HG03095 (cell line): ENCODE measurements around the gene DPF3.
"Not testable (repeated sequence)": the region's sequence is repeated elsewhere in the genome, so short reads cannot be mapped to it uniquely, and the experiment has no call there.

Experiments
- ATAC-seq: cut with Tn5 transposase; IDR thresholded peaks from one replicate; pipeline ENCODE4 v1.9.1; 2021; ENCODE audit warnings: moderate library complexity; ENCODE audit not compliant: unreplicated experiment

Gene DPF3

GRCh38 chr14:72881543-72881942 lies 12.4 kb downstream of the DPF3 start:
- no peak for ATAC-seq

- no peak for ATAC-seq
Measured at GRCh38 chr14:72880820-72881219, 13.1 kb downstream of the DPF3 start.

DNA sequence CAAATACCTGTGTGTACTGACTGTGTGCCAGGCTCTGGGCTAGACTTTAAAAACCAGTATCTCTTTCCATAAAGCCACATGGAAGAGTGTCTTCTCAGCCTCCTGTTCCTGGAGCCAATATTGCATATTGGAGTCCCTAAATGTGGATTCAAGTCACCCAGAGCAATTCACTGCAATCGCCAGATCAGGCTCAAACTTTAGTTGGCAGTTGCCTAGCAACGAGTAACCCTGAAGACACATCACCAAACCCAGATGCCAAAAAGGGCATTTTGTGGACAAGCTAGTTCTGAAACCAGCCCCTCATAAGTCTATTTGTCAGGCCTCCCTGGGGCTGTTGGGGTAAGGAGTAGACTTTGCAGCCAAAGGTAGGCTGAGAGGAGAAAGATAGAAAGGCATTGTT lies 13.7 kb downstream of the DPF3 start:
- ATAC-seq: no peak

GRCh38 chr14:72879431-72879830 lies 14.5 kb downstream of the DPF3 start:
- ATAC-seq: no peak

DNA sequence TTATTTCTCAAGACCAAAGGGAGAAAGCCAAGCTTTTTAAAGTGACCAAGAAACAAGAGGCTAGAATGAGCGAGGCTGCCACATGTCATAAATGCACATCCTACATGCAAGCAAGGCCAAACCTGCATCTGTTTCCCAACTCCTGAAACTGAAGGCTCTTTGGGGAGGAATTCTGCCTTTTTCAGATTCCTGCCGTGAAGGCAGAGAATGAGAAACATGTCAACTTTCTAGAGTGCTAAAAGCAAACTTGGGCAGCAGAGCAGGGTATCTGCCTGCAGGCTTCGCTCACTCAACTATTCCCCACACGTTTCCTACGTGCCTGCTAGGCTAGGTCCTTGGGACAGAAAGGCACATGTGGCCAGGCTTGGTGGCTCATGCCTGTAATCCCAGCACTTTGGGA lies 15.2 kb downstream of the DPF3 start:
- no peak for ATAC-seq

DNA sequence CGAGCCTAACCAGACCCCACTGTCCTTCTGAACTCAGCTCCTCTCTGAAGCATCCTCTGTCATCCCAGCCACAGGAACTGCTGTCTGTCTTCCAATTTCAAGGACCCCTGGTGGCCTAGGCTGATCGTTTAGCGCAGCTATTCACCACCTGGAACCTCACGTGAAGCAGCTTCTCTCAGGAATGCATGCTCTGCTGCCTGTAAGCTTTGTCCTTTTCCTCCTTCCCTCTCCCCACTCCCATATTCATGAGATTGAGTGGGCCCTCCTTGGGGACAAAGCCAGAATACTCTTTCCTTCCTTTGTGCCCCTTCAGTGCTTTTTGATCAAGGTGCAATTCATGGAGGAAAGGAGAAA lies 17.2 kb downstream of the DPF3 start:
- no peak for ATAC-seq

GRCh38 chr14:72876005-72876709 lies 17.7 kb downstream of the DPF3 start:
- ATAC-seq: no peak

- ATAC-seq: not testable (repeated sequence)
Measured at GRCh38 chr14:72870878-72871277, 23.0 kb downstream of the DPF3 start.

DNA sequence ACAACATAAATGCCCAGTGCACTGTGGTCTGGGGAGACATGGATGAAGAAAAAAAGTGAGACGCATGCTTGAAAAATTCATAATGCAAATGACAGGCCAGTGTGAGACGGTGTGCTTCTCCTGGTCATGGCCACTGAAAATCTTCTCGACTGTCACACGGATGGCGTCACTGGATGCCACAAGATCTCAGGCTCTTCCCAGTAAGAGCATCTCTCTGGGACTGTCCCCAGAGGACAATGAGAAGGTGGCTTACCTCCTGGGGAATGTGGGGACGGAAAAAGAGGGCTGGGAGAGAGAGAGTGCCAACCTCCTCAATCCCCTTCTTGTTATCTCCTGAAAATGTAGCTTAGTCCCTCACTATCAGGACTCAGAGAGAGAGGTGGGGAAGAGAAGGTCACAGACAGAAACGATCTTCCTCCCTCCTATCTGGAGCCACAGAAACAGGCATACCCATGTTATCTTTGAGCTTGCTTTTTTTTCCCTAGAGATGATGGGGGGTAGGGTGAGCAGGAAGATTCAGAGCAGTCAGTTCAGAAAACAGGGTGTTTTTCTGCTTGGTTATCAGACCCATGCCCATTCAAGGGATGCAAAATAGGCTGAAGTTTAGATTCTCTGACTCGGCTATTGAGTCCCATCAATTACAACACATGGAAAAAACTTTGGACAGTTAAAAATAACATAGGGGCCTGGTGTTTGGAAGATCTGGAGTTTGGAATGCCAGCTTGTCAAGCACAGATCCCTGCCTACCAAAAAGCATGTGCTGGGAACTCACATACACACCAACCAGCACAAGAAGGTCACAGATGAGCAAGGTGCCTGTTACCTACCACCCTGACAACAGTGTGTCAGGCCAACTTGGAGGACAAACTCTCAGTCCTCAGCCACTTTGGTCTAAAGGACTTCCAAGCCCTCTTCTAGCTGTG lies 24.2 kb downstream of the DPF3 start:
- ATAC-seq: no peak

GRCh38 chr14:72868500-72868899 lies 25.4 kb downstream of the DPF3 start:
- ATAC-seq: no peak

DNA sequence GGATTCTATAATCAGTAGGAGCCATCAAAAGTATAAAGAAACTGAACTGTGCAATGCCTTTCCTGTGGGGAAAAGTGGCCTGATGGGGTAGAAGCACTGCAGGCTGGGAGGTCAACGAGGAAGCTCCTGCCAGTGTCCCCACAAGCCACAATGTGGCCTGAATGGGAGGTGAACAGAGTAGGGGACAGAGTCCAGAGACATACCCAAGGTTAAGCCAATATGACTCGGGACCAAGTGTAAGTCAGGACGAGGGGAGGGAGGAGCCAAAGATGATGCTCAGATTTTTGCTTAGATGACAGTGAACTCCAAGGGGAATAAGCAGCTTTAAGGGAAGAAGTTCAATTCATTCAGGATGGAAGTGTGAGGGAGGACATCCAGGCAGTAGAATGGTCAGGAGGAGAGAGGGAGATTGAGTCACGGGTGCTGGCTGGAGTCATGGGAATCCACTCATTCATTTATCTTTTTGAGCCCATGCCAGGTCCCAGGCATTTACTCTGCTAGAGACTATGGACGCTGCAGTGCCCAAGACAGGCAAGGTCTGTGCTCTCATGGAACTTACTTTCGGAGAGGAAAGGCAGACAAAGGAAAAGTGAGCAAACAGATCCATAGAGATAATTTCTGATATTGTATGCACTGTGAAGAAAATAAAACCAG lies 29.1 kb downstream of the DPF3 start:
- no peak for ATAC-seq

- ATAC-seq: no peak
Measured at GRCh38 chr14:72863216-72864006, 30.5 kb downstream of the DPF3 start.

GRCh38 chr14:72856530-72857266 lies 37.2 kb downstream of the DPF3 start:
- ATAC-seq: no peak

DNA sequence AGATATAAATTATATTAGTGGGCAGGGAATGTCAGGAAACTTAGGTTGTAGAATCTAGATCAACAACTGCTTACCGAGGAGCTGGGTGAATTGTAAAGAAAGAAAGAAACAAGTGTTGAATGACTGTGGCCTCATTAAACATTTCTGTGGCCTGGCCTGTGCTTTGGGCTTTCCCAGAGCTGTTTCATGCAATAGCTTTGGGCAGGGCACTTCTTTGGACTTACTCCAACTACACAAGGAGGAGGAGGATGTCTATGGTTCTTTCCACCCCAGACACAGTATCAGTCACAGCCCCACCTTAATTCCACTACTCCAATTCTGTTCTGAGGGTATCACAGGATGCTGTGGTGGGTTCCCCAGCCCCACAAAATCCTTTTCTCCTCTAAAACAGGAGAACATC lies 38.0 kb downstream of the DPF3 start:
- ATAC-seq: no peak

DNA sequence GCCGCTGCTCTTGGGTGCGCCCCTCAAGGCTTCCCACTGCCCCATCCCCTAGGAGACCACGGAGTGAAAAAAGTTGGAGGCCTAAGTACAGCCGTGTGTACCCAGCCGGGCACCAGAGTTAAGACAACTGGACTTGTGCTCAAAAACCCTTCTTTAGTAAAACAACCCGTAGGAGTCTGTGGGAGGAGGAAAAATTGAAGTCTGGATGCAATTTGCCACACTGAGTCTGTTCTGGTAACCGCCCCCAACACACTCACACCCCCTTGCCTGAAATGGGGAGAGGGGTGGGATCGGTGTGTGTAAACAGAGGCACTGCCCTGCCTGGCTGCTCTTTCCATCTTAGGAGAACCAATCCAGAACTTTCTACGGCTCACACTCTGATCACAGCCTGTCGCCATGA lies 41.7 kb downstream of the DPF3 start:
- no peak for ATAC-seq

DNA sequence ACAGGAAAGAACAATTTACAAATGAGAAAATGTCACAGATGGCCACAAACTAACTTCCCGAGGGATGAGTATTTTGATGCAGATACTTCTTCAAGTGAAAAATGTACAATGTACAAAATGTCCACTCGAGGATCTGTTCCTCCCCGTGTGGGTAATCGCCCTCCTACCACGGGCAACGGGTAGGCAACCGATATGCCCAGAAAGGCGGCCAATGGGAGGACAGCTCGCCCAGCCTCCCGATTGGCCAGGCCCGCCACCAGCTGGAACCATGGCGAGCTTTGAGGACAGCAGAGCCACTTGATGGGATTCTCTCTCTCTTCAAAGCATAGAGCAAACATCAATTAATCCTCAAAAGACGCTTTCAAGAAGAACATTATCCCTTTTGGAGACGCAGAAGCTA lies 42.3 kb downstream of the DPF3 start:
- no peak for ATAC-seq

GRCh38 chr14:72850360-72850759 lies 43.5 kb downstream of the DPF3 start:
- ATAC-seq: no peak

GRCh38 chr14:72849222-72849621 lies 44.7 kb downstream of the DPF3 start:
- ATAC-seq: no peak

DNA sequence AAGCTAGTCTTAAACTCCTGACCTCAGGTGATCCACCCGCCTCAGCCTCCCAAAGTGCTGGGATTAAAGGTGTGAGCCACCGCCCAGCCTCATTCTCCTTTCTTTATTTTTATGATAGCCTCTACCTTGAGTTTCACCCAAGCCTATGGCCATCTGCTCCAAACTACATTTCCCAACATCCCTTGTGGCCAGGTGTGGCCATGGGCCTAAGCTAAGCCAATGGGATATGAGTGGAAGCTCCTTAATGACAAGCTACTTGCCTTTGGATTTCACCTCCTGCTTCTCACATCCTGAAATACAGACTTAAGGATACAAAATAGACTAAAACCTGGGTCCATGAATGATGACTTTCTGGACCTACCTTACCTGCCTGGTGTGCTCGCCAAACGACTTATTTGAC lies 46.2 kb downstream of the DPF3 start:
- ATAC-seq: no peak

DNA sequence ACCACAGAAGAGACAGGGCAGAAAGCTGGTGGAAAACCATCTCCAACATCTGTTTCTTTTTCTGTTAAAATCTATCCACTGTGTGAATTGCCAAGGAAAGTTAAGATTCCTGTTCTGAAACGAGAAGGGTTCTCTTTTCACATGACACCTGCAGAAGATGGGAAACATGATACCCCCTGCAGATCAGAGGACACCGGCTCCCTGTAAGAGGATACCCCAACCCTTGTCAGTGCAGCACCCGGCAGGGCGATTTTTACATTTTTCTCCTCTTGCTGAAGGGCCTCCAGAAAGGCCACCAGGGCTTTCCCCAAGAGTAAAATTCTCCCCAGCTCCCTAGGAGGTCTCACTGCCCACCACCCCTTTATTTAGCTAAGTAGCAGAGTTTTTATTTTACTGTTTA lies 48.2 kb downstream of the DPF3 start:
- ATAC-seq: no peak
